Vagina (tissue), 2 donors: Measurements from ENCODE around the gene PPP2R5C. TPM values are rescaled to one million over a fixed set of nuclear protein-coding genes. Genes with fewer than 3 reads are reported as not detected.
"Not testable (repeated sequence)": the region's sequence is repeated elsewhere in the genome, so short reads cannot be mapped to it uniquely, and the experiment has no call there.

Source experiments
- DNase-seq, 2 donors: peaks; one replicate each; pipeline ENCODE4 v3.0.0-alpha.2; 2017; ENCODE audit errors: extremely low spot score in 2 of 2
- H3K27ac ChIP-seq: fragments of 200-600 bp; sonication (generic); one replicate; pipeline ENCODE4 v1.5.1; 2019
- H3K27me3 ChIP-seq: fragments of 200-600 bp; sonication (generic); one replicate; pipeline ENCODE4 v1.5.1; 2019
- H3K36me3 ChIP-seq, 2 donors: fragments of 200-600 bp; sonication (generic); one replicate each; pipeline ENCODE4 v1.5.1; 2017 to 2019
- H3K4me1 ChIP-seq: fragments of 200-600 bp; sonication (generic); one replicate; pipeline ENCODE4 v1.5.1; 2019
- H3K4me3 ChIP-seq, 2 donors: fragments of 200-600 bp; sonication (generic); 1 replicate in 1 of 2; 2 replicates in 1 of 2; pipeline ENCODE4 v1.5.1; 2016 to 2019
- H3K9me3 ChIP-seq: fragments of 200-600 bp; sonication (generic); one replicate; pipeline ENCODE4 v1.5.1; 2019
- CTCF ChIP-seq, 3 experiments: fragments of 450-650 bp in 2 of 3; fragments of 200-600 bp in 1 of 3; sonication (generic) in 1 of 3; IDR thresholded peaks; one replicate each; pipeline ENCODE4 v1.5.1; 2017 to 2019; ENCODE audit warnings: antibody characterized with exemption in 3 of 3, mild to moderate bottlenecking in 2 of 3, moderate library complexity in 2 of 3
- POLR2A ChIP-seq, 2 donors: fragments of 450-650 bp; IDR thresholded peaks; one replicate each; pipeline ENCODE4 v1.6.1; 2017; ENCODE audit warnings: antibody characterized with exemption in 2 of 2, mild to moderate bottlenecking in 2 of 2, moderate library complexity in 2 of 2
- POLR2AphosphoS5 ChIP-seq, 2 donors: sonication (generic); formaldehyde crosslinking; IDR thresholded peaks; one replicate each; pipeline ENCODE4 v1.9.0; 2017; ENCODE audit warnings: antibody characterized with exemption in 2 of 2, mild to moderate bottlenecking in 2 of 2, low read depth in 1 of 2; ENCODE audit not compliant: insufficient read depth in 1 of 2
- intact Hi-C: fragments of 100-400 bp; cut with DNase I; formaldehyde crosslinking; loops from one replicate; pipeline ENCODE4 v1.15.1; 2023
- total RNA-seq: library from RNA; depleted of rRNA; stranded (reverse); fragments of >200 nt; gene quantifications from one replicate; pipeline ENCODE4 v1.2.3, GENCODE V29; 2016

Gene PPP2R5C
- total RNA-seq, 1 donor from 2014 or later, result 88.1 TPM

GRCh38 chr14:101719045-101719645 lies 42.4 kb upstream of the PPP2R5C start:
- intact Hi-C loops, result no loop called here
- H3K9me3 ChIP-seq, result no peaks in the 10 kb centered on the region
- no peaks in the 10 kb centered on the region for H3K27me3 ChIP-seq
- TF ChIP-seq CTCF (IDR thresholded peaks at IDR 0.05) (no peak), POLR2A (IDR thresholded peaks at IDR 0.05) (no peak), POLR2AphosphoS5 (IDR thresholded peaks at IDR 0.05; ENCODE audit: insufficient read depth in 1 of 2, low read depth in 1 of 2) (no peak)
- H3K4me1 ChIP-seq, result no peaks in the 10 kb centered on the region
- no peak overlapping the region for H3K27ac ChIP-seq
- H3K36me3 ChIP-seq, result no peaks in the 10 kb centered on the region
- H3K4me3 ChIP-seq, result no peak overlapping the region
- DNase-seq, result peak; percentile 67 to 83

- peak; percentile 77 for DNase-seq
Measured at GRCh38 chr14:101719708-101720107, 41.8 kb upstream of the PPP2R5C start.

GRCh38 chr14:101721111-101721510 lies 40.4 kb upstream of the PPP2R5C start:
- DNase-seq, result no peak
- H3K9me3 ChIP-seq, result no peaks in the 10 kb centered on the region
- no peak overlapping the region for H3K4me3 ChIP-seq
- intact Hi-C loops, result no loop called here
- no peaks in the 10 kb centered on the region for H3K4me1 ChIP-seq
- H3K27me3 ChIP-seq, result no peaks in the 10 kb centered on the region
- no peak for TF ChIP-seq POLR2AphosphoS5 (IDR thresholded peaks at IDR 0.05; ENCODE audit: insufficient read depth in 1 of 2, low read depth in 1 of 2)
- TF ChIP-seq CTCF (IDR thresholded peaks at IDR 0.05), result no peak
- TF ChIP-seq POLR2A (IDR thresholded peaks at IDR 0.05), result no peak
- no peaks in the 10 kb centered on the region for H3K36me3 ChIP-seq
- H3K27ac ChIP-seq, result no peak overlapping the region

More at GRCh38 chr14:101719708-101720107, 41.8 kb upstream of the PPP2R5C start:
- TF ChIP-seq POLR2A (IDR thresholded peaks at IDR 0.05) (no peak), POLR2AphosphoS5 (IDR thresholded peaks at IDR 0.05; ENCODE audit: insufficient read depth in 1 of 2, low read depth in 1 of 2) (no peak), CTCF (IDR thresholded peaks at IDR 0.05) (no peak)
- Histone ChIP-seq H3K4me3 (no peak overlapping the region), H3K9me3 (no peaks in the 10 kb centered on the region), H3K4me1 (no peaks in the 10 kb centered on the region), H3K27ac (no peak overlapping the region), H3K27me3 (no peaks in the 10 kb centered on the region), H3K36me3 (no peaks in the 10 kb centered on the region)
- intact Hi-C loops, result no loop called here

- Histone ChIP-seq H3K4me3 (no peak overlapping the region), H3K9me3 (no peaks in the 10 kb centered on the region), H3K27me3 (no peaks in the 10 kb centered on the region), H3K4me1 (no peaks in the 10 kb centered on the region), H3K27ac (peak overlapping the region; percentile 65), H3K36me3 (no peaks in the 10 kb centered on the region)
- intact Hi-C loops, result no loop called here
- TF ChIP-seq POLR2AphosphoS5 (IDR thresholded peaks at IDR 0.05; ENCODE audit: insufficient read depth in 1 of 2, low read depth in 1 of 2) (peak; percentile 50 to 84), CTCF (IDR thresholded peaks at IDR 0.05) (no peak), POLR2A (IDR thresholded peaks at IDR 0.05) (peak in 1 of 2 donors; percentile 16)
- peak; percentile 58 to 93 for DNase-seq
Measured at GRCh38 chr14:101721951-101722661, 39.4 kb upstream of the PPP2R5C start.

- Histone ChIP-seq H3K4me3 (no peak overlapping the region), H3K36me3 (no peaks in the 10 kb centered on the region), H3K27me3 (no peaks in the 10 kb centered on the region), H3K4me1 (no peaks in the 10 kb centered on the region), H3K27ac (peak overlapping the region; percentile 65), H3K9me3 (no peaks in the 10 kb centered on the region)
- intact Hi-C loops, result no loop called here
- TF ChIP-seq POLR2AphosphoS5 (IDR thresholded peaks at IDR 0.05; ENCODE audit: insufficient read depth in 1 of 2, low read depth in 1 of 2) (no peak), POLR2A (IDR thresholded peaks at IDR 0.05) (no peak), CTCF (IDR thresholded peaks at IDR 0.05) (no peak)
- DNase-seq, result peak; percentile 52 to 60
Measured at GRCh38 chr14:101723061-101723595, 38.4 kb upstream of the PPP2R5C start.

- DNase-seq, H3K4me1 ChIP-seq, H3K4me3 ChIP-seq, intact Hi-C loops, H3K27me3 ChIP-seq, H3K9me3 ChIP-seq, H3K36me3 ChIP-seq, H3K27ac ChIP-seq: not testable (repeated sequence)
Measured at GRCh38 chr14:101725652-101726051, 35.9 kb upstream of the PPP2R5C start.
